ENCODE data around the gene TFEC.

GRCh38 chr7:115965796-115966475, 64.6 kb downstream of the TFEC start:
- no peak for TF ChIP-seq CTCF (conservative IDR thresholded peaks at IDR 0.05)
- TF ChIP-seq ZFX (IDR thresholded peaks at IDR 0.05): no peak
